ENCODE results near the gene FGA. TPM values are rescaled to one million over a fixed set of nuclear protein-coding genes. Genes with fewer than 3 reads are reported as not detected.

FGA gene
- total and polyA plus RNA-seq, 7 donors, result 0.79 to 0.83 TPM; not detected in 5

- DNase-seq, result no peak
- no peak overlapping the region for H3K27ac ChIP-seq
- no peaks in the 10 kb centered on the region for H3K9me3 ChIP-seq
- intact Hi-C loops (cut with DNase I), result no loop called here
- peaks cover 0 to 3% (median 0%) of the 10 kb centered on the region in 3 donors for H3K27me3 ChIP-seq (ENCODE audit: insufficient read depth in 3 of 3, low read length in 2 of 3)
- no peaks in the 10 kb centered on the region for H3K36me3 ChIP-seq (ENCODE audit: insufficient read depth in 1 of 2, low read depth in 1 of 2)
- WGBS, 3 donors, result 82 to 87% (median 84%) methylated on average over 6 of the region's 6 CpGs
- TF ChIP-seq CTCF (IDR thresholded peaks at IDR 0.05), result no peak
- no peak overlapping the region for H3K4me3 ChIP-seq
- no peak for ATAC-seq
- no peaks in the 10 kb centered on the region for H3K4me1 ChIP-seq
Measured at GRCh38 chr4:154606728-154607723, 16.5 kb upstream of the FGA start.

- Histone ChIP-seq H3K27me3 (ENCODE audit: insufficient read depth in 3 of 3, low read length in 2 of 3) (peaks cover 0 to 3% (median 0%) of the 10 kb centered on the region in 3 donors), H3K27ac (no peak overlapping the region), H3K36me3 (ENCODE audit: insufficient read depth in 1 of 2, low read depth in 1 of 2) (no peaks in the 10 kb centered on the region), H3K4me3 (no peak overlapping the region), H3K9me3 (no peaks in the 10 kb centered on the region), H3K4me1 (no peaks in the 10 kb centered on the region)
- ATAC-seq (no peak), DNase-seq (no peak)
- TF ChIP-seq CTCF (IDR thresholded peaks at IDR 0.05), result no peak
- intact Hi-C loops (cut with DNase I), result no loop called here
- WGBS, 3 donors, result 77 to 80% (median 80%) methylated on average over 4 of the region's 4 CpGs
Measured at GRCh38 chr4:154604696-154605200, 14.2 kb upstream of the FGA start.

GRCh38 chr4:154603033-154603943 is 12.7 kb upstream of the FGA start:
- Histone ChIP-seq H3K4me3 (no peak overlapping the region), H3K36me3 (ENCODE audit: insufficient read depth in 1 of 2, low read depth in 1 of 2) (no peaks in the 10 kb centered on the region), H3K4me1 (no peaks in the 10 kb centered on the region), H3K27ac (no peak overlapping the region), H3K27me3 (ENCODE audit: insufficient read depth in 3 of 3, low read length in 2 of 3) (peaks cover 0 to 1% (median 0%) of the 10 kb centered on the region in 3 donors), H3K9me3 (no peaks in the 10 kb centered on the region)
- no peak for TF ChIP-seq CTCF (IDR thresholded peaks at IDR 0.05)
- intact Hi-C loops (cut with DNase I), result no loop called here
- DNase-seq (no peak), ATAC-seq (no peak)
- 82 to 89% (median 85%) methylated on average over 6 of the region's 6 CpGs for WGBS, 3 donors

GRCh38 chr4:154602404-154603020 is 12.0 kb upstream of the FGA start:
- H3K4me1 ChIP-seq, result no peaks in the 10 kb centered on the region
- no peak overlapping the region for H3K27ac ChIP-seq
- no peaks in the 10 kb centered on the region for H3K27me3 ChIP-seq (ENCODE audit: insufficient read depth in 3 of 3, low read length in 2 of 3)
- H3K9me3 ChIP-seq, result no peaks in the 10 kb centered on the region
- H3K36me3 ChIP-seq (ENCODE audit: insufficient read depth in 1 of 2, low read depth in 1 of 2), result no peaks in the 10 kb centered on the region
- intact Hi-C loops (cut with DNase I), result no loop called here
- TF ChIP-seq CTCF (IDR thresholded peaks at IDR 0.05), result no peak
- 78 to 82% (median 80%) methylated on average over 1 of the region's 1 CpG for WGBS, 3 donors
- H3K4me3 ChIP-seq, result no peak overlapping the region
- DNase-seq, result no peak
- ATAC-seq, result no peak
